Effector CD4-positive, alpha-beta T cell (primary cell): ENCODE results near the gene SRF.

Source experiments
- DNase-seq: peaks from one replicate; pipeline ENCODE4 v3.0.0-alpha.2; 2020

Gene SRF

DNA sequence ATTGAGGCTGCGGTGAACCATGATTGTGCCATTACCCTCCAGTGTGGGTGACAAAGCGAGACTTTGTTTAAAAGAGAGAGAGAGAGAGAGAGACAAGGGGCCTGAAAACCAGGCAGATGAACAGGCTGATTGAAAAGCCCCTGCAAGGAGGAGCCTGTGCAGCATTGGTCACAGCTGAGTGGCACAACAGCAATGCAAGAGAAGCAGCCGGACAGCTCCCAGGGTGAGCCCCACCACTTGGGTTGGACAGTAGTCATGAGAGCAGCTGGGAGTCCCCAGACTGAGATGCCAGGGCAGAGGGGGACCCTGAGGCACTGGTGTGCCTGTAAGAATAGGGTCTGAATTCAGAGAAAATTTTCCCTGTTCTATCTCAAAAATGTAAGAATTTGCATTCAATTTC is 48.0 kb downstream of the SRF start:
- DNase-seq: no peak

DNA sequence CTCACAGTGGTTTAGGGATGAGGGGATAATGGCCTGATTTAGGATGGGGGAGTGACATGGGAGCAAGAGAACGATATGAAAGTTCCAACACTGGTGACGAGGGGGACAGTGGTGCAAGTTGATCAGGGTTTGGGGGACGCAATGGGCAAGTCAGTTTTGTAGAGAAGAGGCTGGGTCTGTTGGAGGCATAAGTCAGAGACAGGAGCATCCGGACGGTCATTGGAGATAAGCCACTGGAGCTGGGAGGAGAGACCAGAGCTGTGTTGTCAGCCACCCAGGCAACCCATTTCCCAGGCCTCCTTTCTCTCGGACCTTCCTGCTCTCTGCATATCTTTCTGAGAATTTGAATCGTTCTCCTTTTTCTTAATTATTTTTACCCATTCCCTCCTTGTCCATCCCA is 48.7 kb downstream of the SRF start:
- DNase-seq: no peak

DNA sequence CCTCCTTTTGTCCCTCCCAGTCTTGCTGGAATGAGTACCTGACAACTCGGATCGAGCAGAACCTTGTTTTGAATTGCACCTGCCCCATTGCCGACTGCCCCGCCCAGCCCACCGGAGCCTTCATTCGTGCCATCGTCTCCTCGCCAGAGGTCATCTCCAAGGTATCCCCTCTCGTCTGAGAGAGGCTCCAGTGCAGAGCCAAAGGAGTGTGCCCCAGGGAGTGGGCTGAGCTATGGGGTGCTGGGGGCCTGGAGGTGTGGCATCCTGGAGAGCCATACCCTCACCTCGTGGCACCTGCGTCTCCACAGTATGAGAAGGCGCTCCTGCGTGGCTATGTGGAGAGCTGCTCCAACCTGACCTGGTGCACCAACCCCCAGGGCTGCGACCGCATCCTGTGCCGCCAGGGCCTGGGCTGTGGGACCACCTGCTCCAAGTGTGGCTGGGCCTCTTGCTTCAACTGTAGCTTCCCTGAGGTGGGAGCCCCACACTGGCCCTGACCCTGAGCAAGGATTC is 49.4 kb downstream of the SRF start:
- no peak for DNase-seq

DNA sequence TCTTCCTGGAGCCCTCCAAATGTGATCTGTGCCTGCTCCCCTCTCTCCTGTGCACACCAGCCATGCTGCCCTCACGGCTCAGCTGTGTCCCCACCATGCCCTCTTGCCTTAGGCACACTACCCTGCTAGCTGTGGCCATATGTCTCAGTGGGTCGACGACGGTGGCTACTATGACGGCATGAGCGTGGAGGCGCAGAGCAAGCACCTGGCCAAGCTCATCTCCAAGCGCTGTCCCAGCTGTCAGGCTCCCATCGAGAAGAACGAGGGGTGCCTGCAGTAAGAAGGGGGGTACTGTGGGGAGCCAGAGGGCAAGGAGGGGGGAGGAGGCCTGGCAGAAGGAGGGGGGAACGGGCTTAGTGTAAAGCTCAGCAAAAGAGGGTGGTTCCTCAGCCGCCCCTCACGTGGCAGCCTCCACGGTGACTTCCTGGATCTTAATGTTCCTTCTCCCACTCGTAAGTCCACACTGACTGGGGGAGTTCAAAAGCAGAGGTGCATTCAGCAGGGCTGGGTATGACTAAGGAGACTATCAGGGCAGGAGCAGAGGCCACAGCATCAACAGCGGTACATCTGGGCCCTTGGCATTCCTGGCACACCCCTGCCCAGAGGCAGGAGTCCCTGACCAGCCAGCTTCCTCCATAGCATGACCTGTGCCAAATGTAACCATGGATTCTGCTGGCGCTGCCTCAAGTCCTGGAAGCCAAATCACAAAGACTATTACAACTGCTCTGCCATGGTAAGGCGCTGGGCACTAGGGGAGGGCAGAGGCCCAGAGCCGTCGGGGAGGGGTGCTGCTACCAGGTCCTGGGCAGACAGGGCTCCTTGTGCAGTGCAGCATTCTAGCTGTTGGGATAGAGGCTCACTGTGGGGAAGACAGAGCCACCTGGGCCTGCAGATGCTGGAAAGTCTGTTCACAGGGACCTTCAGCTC is 50.2 kb downstream of the SRF start:
- DNase-seq: no peak

DNA sequence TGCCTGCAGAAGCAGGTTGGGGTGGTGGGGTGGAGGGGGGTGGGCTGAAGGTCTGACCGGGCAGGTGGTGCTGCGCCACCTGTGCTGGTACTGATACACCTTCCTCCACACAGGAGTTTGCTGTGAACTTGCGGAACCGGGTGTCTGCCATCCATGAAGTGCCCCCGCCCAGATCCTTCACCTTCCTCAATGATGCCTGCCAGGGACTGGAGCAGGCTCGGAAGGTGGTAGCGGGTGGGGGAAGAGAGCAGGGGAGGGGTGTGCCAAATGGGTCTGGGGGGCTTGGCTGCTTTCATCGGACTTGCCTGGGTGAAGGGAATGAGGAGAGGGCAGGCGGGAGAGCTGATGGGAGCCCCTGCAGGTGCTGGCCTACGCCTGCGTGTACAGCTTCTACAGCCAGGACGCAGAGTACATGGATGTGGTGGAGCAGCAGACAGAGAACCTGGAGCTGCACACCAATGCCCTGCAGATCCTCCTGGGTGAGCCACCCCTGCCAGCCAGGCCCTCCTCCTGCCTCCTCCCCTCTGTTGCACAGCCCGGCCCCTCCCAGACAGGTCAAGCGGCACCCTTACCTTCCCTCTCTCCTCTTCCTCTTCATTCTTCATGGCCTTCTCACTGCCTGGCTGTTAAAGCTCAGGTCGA is 51.5 kb downstream of the SRF start:
- DNase-seq: no peak

DNA sequence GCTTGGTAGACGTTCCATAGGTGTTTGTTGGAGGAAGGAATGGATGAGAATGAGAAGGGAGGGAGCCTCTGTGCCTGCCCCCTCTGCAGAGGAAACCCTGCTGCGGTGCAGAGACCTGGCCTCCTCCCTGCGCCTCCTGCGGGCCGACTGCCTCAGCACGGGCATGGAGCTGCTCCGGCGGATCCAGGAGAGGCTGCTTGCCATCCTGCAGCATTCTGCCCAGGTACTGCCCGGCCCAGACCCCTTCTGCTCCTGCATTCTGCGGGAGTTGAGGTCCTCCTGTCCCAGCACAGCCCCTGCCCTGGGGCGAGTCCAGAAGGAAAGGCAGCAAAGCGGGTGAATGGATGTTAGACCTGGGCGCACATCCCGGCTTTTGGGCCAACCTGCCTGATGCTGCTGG is 52.1 kb downstream of the SRF start:
- DNase-seq: no peak

DNA sequence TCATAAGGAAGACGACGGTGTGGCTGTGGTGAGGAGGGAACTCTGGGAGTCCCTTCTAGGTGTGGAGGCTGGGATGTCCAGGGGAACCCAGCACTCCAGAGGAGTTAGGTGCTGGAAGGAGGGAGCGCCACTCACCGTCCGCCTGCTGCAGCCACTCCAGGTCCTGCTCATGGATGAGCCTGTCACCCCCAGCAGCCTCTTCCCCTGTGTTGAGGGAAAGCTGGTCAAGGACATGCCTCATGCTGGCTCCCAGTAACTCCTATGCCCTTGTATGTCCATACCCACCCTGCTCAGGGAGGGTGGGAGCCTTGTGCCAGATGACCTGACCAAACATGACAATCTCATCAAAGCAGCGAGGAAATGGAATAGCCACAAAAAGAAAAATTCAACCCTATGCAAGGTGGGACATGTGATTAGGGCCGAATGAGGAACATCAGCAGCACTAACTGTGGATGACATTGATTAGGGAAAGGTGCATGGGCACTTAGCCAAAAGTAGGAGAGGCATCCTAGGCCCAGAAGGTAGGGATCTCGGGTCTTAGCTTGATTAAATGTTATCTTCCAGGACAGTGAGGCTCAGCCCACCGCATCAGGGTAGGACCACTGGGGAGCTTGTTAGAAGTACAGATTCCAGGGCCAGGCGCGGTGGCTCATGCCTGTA is 55.3 kb downstream of the SRF start:
- no peak for DNase-seq

DNA sequence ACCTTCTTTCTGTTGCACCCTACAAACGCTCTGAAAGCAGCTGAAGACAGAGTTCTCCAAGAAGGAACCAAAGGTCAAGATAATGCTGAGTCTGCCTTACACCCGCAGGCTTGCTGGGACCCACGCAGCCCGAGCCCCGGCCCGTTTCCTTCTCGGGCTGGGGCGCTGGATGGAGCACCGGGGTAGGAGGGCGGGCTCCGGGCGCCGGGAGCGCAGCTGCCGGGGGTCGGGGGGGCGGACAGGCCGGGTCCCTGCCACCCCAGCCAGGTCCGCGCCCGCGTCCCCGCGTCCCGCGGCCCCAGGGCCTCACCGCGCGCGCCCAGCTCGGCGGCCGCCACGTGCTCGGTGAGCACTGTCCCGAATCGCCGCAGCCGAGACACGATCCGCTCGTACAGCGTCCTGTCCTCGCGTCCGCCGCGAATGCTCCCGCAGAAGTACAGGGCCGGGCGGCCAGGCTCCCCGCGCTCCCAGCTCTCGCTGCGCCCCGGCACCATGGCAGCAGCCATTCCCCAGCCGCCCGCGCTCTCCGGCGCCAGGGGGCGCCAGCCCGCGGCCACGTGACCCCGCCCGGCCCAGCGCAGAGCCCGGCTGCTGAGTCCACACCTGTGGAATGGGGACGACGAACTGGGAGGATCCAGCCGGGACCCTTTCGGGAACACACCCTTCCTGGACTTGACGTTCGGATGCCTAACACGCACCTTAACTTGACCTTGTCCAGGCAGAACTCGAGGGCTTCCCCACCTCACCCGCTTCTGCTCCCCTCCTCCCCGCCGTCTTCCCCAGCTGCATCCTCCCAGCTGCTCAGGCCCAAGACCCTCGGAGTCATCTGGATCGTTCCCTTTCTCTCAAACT is 58.1 kb downstream of the SRF start, which contains the start of gene DNPH1:
TSS of gene DNPH1 (minus strand) at position 531 of the 852 bp plus-strand sequence. CDS start at position 506, 25 bp downstream.
- peak; percentile 70 for DNase-seq

DNA sequence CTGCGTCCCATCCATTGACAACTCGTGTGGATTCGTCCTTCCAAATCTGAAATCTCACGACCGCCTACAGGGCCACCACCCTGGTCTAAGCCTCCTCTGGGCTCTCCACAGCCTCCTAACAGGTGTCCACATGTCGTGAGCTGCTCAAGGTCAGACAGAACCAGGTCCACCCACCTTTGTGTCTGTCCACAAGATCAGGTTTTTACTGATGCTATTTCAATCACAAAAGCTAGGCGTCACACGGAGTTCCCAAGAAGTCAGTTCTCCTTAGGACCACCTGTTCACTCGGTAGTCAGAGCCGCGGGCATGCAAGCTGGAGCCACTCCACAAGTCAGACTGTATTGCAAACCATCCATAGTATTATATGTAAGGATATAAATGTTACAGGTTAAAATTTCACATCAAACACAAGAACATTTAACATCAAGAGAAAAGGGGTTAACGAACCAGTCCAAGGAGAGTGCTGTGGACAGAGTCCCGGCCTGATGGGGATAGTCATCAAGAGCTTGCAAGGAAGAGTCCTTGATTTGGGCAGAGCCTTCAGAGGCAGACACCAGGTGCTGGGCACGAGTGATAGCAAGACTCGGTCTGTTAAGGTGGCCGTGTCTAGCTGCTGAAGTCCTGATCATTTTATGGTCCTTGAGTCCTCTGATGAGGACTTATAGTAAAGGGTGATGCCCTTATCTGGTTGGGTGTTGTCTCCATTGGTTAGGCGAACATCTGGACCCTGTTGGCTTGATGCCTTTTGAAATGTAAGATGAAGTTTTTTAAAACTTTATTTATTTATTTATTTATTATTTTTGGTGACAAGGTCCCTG is 58.9 kb downstream of the SRF start:
- no peak for DNase-seq

DNA sequence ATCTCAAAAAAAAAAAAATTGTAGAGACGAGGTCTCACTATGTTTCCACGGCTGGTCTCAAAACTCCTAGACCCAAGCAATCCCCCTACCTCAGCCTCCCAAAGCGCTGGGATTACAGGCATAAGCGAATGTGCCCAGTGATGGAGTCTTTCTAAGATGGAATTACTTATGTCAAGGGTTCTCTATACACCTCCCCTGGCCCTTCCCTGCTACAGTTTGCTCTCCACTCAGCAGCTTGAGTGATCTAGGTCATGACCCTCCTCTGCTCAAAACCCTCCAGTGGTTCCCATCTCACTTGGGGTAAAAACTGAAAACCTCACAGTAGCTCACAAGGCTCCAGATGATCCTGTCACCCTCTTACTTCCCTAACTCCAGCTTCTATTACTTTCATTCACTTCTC is 60.0 kb downstream of the SRF start:
- DNase-seq: no peak
